ENCODE results near the gene RAB40C.
A peak's percentile ranks its signal among the peaks of the same experiment; 100 is the strongest.

The RAB40C gene

GRCh38 chr16:625977-626765 lies 36.3 kb downstream of the RAB40C start:
- DNase-seq = no peak
- Histone ChIP-seq H3K9me3 (ENCODE audit: severe bottlenecking) (no peaks in the 10 kb centered on the region), H3K27me3 (ENCODE audit: insufficient read depth, low read depth, severe bottlenecking) (no peaks in the 10 kb centered on the region), H3K4me3 (ENCODE audit: low read depth, low read length) (no peak overlapping the region), H3K36me3 (peaks cover 35% of the 10 kb centered on the region), H3K27ac (no peak overlapping the region)
- no peak for TF ChIP-seq CTCF (IDR thresholded peaks at IDR 0.05; ENCODE audit: low read depth, low read length)

- Histone ChIP-seq H3K36me3 (peaks cover 35% of the 10 kb centered on the region), H3K27ac (no peak overlapping the region), H3K27me3 (ENCODE audit: insufficient read depth, low read depth, severe bottlenecking) (no peaks in the 10 kb centered on the region), H3K9me3 (ENCODE audit: severe bottlenecking) (no peaks in the 10 kb centered on the region), H3K4me3 (ENCODE audit: low read depth, low read length) (no peak overlapping the region)
- no peak for TF ChIP-seq CTCF (IDR thresholded peaks at IDR 0.05; ENCODE audit: low read depth, low read length)
- DNase-seq = no peak
These were observed 37.1 kb downstream of the RAB40C start for GRCh38 chr16:626787-627453.

- Histone ChIP-seq H3K36me3 (peaks cover 38% of the 10 kb centered on the region), H3K27ac (peak overlapping the region; percentile 96; the same call in 1 of the 2 replicates), H3K27me3 (ENCODE audit: insufficient read depth, low read depth, severe bottlenecking) (no peaks in the 10 kb centered on the region), H3K9me3 (ENCODE audit: severe bottlenecking) (no peaks in the 10 kb centered on the region), H3K4me3 (ENCODE audit: low read depth, low read length) (no peak overlapping the region)
- no peak for TF ChIP-seq CTCF (IDR thresholded peaks at IDR 0.05; ENCODE audit: low read depth, low read length)
- no peak for DNase-seq
These were observed 37.8 kb downstream of the RAB40C start for GRCh38 chr16:627454-628239.

- no peak for TF ChIP-seq CTCF (IDR thresholded peaks at IDR 0.05; ENCODE audit: low read depth, low read length)
- Histone ChIP-seq H3K36me3 (peaks cover 45% of the 10 kb centered on the region), H3K27ac (peak overlapping the region; percentile 96), H3K9me3 (ENCODE audit: severe bottlenecking) (no peaks in the 10 kb centered on the region), H3K4me3 (ENCODE audit: low read depth, low read length) (no peak overlapping the region), H3K27me3 (ENCODE audit: insufficient read depth, low read depth, severe bottlenecking) (no peaks in the 10 kb centered on the region)
- no peak for DNase-seq
These were observed 38.6 kb downstream of the RAB40C start for GRCh38 chr16:628321-629061.

- DNase-seq = peak; percentile 94
- H3K4me3 ChIP-seq (ENCODE audit: low read depth, low read length) = peak overlapping the region; percentile 7
- no peaks in the 10 kb centered on the region for H3K27me3 ChIP-seq (ENCODE audit: insufficient read depth, low read depth, severe bottlenecking)
- no peaks in the 10 kb centered on the region for H3K9me3 ChIP-seq (ENCODE audit: severe bottlenecking)
- TF ChIP-seq CTCF (IDR thresholded peaks at IDR 0.05; ENCODE audit: low read depth, low read length) = no peak
- H3K27ac ChIP-seq = peak overlapping the region; percentile 96
- H3K36me3 ChIP-seq = peaks cover 53% of the 10 kb centered on the region
These were observed 39.4 kb downstream of the RAB40C start for GRCh38 chr16:629185-629832.
